ENCODE measurements around the gene PLEKHO2.

Gene PLEKHO2

GRCh38 chr15:64893481-64894394, 52.0 kb downstream of the PLEKHO2 start:
- peak; percentile 96 for DNase-seq

GRCh38 chr15:64894395-64895056, 52.8 kb downstream of the PLEKHO2 start:
- no peak for DNase-seq

GRCh38 chr15:64895285-64896065, 53.8 kb downstream of the PLEKHO2 start:
- peak; percentile 86 for DNase-seq

- no peak for DNase-seq
Measured at GRCh38 chr15:64896371-64897069, 54.8 kb downstream of the PLEKHO2 start.

GRCh38 chr15:64897345-64897985, 55.8 kb downstream of the PLEKHO2 start:
- DNase-seq: no peak

GRCh38 chr15:64898406-64898805, 56.7 kb downstream of the PLEKHO2 start:
- no peak for DNase-seq

GRCh38 chr15:64901141-64901540, 59.4 kb downstream of the PLEKHO2 start:
- no peak for DNase-seq

GRCh38 chr15:64901914-64902313, 60.2 kb downstream of the PLEKHO2 start:
- no peak for DNase-seq

GRCh38 chr15:64902863-64903262, 61.1 kb downstream of the PLEKHO2 start:
- no peak for DNase-seq

- DNase-seq: no peak
Measured at GRCh38 chr15:64903326-64903950, 61.7 kb downstream of the PLEKHO2 start.

GRCh38 chr15:64904189-64904588, 62.5 kb downstream of the PLEKHO2 start:
- no peak for DNase-seq

GRCh38 chr15:64905119-64905831, 63.6 kb downstream of the PLEKHO2 start:
- DNase-seq: peak; percentile 56

GRCh38 chr15:64905941-64906340, 64.2 kb downstream of the PLEKHO2 start:
- DNase-seq: no peak

GRCh38 chr15:64906402-64906801, 64.7 kb downstream of the PLEKHO2 start:
- no peak for DNase-seq

GRCh38 chr15:64907991-64908390, 66.3 kb downstream of the PLEKHO2 start:
- DNase-seq: no peak

- DNase-seq: no peak
Measured at GRCh38 chr15:64909546-64909945, 67.8 kb downstream of the PLEKHO2 start.

GRCh38 chr15:64911311-64912186, 69.8 kb downstream of the PLEKHO2 start, which contains the start of gene ANKDD1A:
TSS of gene ANKDD1A (plus strand) at chr15:64911902. CDS start at chr15:64911931, 29 bp downstream.
- DNase-seq: no peak

GRCh38 chr15:64912379-64913325, 70.9 kb downstream of the PLEKHO2 start:
- DNase-seq: no peak

All from KG1 (cell line).